MM.1S (cell line): Measurements from ENCODE around the gene CDCA4.

ENCODE experiments used
- DNase-seq: peaks from one replicate; pipeline ENCODE4 v3.0.0-alpha.2; 2015
- H2AFZ ChIP-seq: fragments of 300-600 bp; sonication (generic); 2 replicates; pipeline ENCODE4 v1.6.0; 2016; ENCODE audit warnings: antibody characterized with exemption, low read length
- H3F3A ChIP-seq: fragments of 300-600 bp; sonication (generic); 2 replicates; pipeline ENCODE4 v1.6.1; 2016; ENCODE audit warnings: mild to moderate bottlenecking, antibody characterized with exemption, low read length, moderate library complexity, mixed read lengths; ENCODE audit not compliant: insufficient read depth
- H3K27ac ChIP-seq: fragments of 300-600 bp; sonication (generic); 2 replicates; pipeline ENCODE4 v1.5.1; 2016; ENCODE audit warnings: mild to moderate bottlenecking, low read length
- H3K27me3 ChIP-seq: fragments of 300-600 bp; sonication (generic); replicated peaks from 2 replicates; pipeline ENCODE4 v1.6.0; 2016; ENCODE audit warnings: low read length; ENCODE audit not compliant: insufficient read depth
- H3K36me3 ChIP-seq: fragments of 300-600 bp; sonication (generic); replicated peaks from 2 replicates; pipeline ENCODE4 v1.6.1; 2016; ENCODE audit warnings: mild to moderate bottlenecking, low read length, mixed read lengths; ENCODE audit not compliant: insufficient read depth
- H3K4me1 ChIP-seq: fragments of 300-600 bp; sonication (generic); 2 replicates; pipeline ENCODE4 v1.6.1; 2016; ENCODE audit warnings: low read length, mixed read lengths
- H3K4me2 ChIP-seq: fragments of 300-600 bp; sonication (generic); 2 replicates; pipeline ENCODE4 v1.6.0; 2016; ENCODE audit warnings: low read depth, low read length
- H3K4me3 ChIP-seq: fragments of 300-600 bp; sonication (generic); 2 replicates; pipeline ENCODE4 v1.5.1; 2016; ENCODE audit warnings: low read length, mixed read lengths
- H3K79me2 ChIP-seq: fragments of 300-600 bp; sonication (generic); 2 replicates; pipeline ENCODE4 v1.6.1; 2016; ENCODE audit warnings: mixed run types, low read length, mixed read lengths
- H3K9ac ChIP-seq: fragments of 300-600 bp; sonication (generic); 2 replicates; pipeline ENCODE4 v1.6.1; 2016; ENCODE audit warnings: low read length, mixed read lengths
- H3K9me2 ChIP-seq: fragments of 300-600 bp; sonication (generic); replicated peaks from 2 replicates; pipeline ENCODE4 v1.6.1; 2016; ENCODE audit warnings: mild to moderate bottlenecking, low read length, mixed read lengths; ENCODE audit not compliant: insufficient read depth
- H3K9me3 ChIP-seq: fragments of 300-600 bp; sonication (generic); replicated peaks from 2 replicates; pipeline ENCODE4 v1.6.1; 2016; ENCODE audit warnings: mild to moderate bottlenecking, low read length, mixed read lengths; ENCODE audit not compliant: insufficient read depth
- H4K20me1 ChIP-seq: fragments of 300-600 bp; sonication (generic); 2 replicates; pipeline ENCODE4 v1.6.1; 2016; ENCODE audit warnings: mild to moderate bottlenecking, low read length, moderate library complexity, mixed read lengths; ENCODE audit not compliant: insufficient read depth
- EZH2 ChIP-seq: fragments of 300-600 bp; sonication (generic); optimal IDR thresholded peaks from 2 replicates; pipeline ENCODE3; 2017; ENCODE audit warnings: low read depth, mild to moderate bottlenecking, antibody characterized with exemption, low read length, mixed read lengths
- EZH2phosphoT487 ChIP-seq: fragments of 300-600 bp; sonication (generic); IDR thresholded peaks from 2 replicates; pipeline ENCODE4 v1.6.1; 2018; ENCODE audit warnings: antibody characterized with exemption, low read length
- TF ChIP-seq, protein P1 (sequence below): fragments of 300-600 bp; sonication (generic); IDR thresholded peaks from 2 replicates; pipeline ENCODE4 v1.5.1; 2016; ENCODE audit warnings: antibody characterized with exemption, low read length, mixed read lengths

Gene CDCA4

DNA sequence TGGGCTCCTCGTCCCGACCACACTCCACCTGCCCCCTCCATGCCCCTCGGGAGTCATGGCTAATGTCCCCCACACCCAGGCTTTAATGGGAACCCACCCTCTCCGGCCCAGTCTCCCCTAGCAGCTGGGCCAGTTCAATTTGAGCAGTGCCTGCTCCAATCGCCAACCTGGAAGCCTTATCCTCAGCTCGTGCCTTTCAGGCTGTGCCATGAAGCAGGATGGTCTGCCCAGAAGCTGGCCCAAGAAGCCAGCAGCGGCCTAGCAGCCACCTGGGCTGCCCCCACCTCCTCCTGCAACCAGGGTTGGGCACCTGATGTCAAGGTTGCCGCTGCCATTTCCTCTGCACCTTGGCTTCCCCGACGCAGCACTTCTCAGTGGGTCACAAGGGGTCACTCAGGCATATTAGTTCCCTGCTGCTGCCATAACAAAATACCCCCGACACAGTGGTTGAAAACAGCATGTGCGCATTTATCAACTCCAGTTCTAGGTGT, 37.6 kb downstream of the CDCA4 start:
- Histone ChIP-seq H3K27me3 (peaks cover 16% of the 10 kb centered on the region), H4K20me1 (no peaks in the 10 kb centered on the region), H3K4me3 (no peak overlapping the region), H3K9me3 (no peaks in the 10 kb centered on the region), H3K4me2 (no peak overlapping the region), H3F3A (no peaks in the 10 kb centered on the region), H2AFZ (no peak overlapping the region), H3K79me2 (no peaks in the 10 kb centered on the region), H3K27ac (no peak overlapping the region), H3K9me2 (no peaks in the 10 kb centered on the region), H3K36me3 (no peaks in the 10 kb centered on the region), H3K4me1 (no peaks in the 10 kb centered on the region), H3K9ac (no peak overlapping the region)
- no peak for DNase-seq
- no peak for TF ChIP-seq EZH2
- TF ChIP-seq, protein P1, sequence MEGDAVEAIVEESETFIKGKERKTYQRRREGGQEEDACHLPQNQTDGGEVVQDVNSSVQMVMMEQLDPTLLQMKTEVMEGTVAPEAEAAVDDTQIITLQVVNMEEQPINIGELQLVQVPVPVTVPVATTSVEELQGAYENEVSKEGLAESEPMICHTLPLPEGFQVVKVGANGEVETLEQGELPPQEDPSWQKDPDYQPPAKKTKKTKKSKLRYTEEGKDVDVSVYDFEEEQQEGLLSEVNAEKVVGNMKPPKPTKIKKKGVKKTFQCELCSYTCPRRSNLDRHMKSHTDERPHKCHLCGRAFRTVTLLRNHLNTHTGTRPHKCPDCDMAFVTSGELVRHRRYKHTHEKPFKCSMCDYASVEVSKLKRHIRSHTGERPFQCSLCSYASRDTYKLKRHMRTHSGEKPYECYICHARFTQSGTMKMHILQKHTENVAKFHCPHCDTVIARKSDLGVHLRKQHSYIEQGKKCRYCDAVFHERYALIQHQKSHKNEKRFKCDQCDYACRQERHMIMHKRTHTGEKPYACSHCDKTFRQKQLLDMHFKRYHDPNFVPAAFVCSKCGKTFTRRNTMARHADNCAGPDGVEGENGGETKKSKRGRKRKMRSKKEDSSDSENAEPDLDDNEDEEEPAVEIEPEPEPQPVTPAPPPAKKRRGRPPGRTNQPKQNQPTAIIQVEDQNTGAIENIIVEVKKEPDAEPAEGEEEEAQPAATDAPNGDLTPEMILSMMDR, result no peak

DNA sequence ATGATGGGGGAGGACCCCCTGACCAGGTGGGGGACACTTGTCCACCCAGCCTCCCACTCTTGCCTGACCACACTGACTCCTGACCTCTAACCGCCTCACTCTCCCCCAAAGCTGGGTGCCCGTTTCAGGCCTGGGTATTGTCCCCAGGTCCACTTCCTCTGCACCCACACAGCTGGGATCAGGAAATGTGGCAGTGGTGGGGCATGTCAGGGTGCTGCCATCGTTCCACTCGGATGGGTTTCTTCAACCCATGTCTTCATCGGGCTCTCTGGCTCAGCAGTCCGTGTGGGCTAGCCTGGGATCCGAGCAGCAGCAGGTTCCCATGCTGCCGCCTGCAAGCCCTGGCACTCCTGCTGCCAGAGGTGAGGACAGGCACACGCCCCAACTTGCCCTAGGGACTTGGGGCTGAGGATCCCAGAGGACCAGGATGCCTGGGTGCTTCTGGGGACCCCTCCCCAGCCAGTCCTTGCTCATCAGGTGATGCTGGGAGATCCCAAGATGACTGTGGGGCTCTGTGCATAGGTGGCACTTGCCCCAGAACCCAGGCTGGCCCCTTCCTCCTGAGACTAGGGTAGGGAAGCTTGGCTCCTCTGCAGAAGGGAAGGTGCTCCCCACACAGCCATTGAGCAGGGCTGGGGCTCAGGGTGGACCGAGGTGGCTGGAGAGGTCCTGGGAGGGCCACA, 38.2 kb downstream of the CDCA4 start:
- Histone ChIP-seq H3K9me3 (no peaks in the 10 kb centered on the region), H3K27ac (no peak overlapping the region), H2AFZ (no peak overlapping the region), H3K9me2 (no peaks in the 10 kb centered on the region), H3F3A (no peaks in the 10 kb centered on the region), H3K9ac (no peak overlapping the region), H3K4me1 (no peaks in the 10 kb centered on the region), H3K27me3 (peaks cover 17% of the 10 kb centered on the region), H3K36me3 (no peaks in the 10 kb centered on the region), H3K4me3 (no peak overlapping the region), H3K79me2 (no peaks in the 10 kb centered on the region), H3K4me2 (no peak overlapping the region), H4K20me1 (no peaks in the 10 kb centered on the region)
- TF ChIP-seq, protein P1, result no peak
- no peak for TF ChIP-seq EZH2
- TF ChIP-seq EZH2phosphoT487, result no peak
- DNase-seq, result no peak

DNA sequence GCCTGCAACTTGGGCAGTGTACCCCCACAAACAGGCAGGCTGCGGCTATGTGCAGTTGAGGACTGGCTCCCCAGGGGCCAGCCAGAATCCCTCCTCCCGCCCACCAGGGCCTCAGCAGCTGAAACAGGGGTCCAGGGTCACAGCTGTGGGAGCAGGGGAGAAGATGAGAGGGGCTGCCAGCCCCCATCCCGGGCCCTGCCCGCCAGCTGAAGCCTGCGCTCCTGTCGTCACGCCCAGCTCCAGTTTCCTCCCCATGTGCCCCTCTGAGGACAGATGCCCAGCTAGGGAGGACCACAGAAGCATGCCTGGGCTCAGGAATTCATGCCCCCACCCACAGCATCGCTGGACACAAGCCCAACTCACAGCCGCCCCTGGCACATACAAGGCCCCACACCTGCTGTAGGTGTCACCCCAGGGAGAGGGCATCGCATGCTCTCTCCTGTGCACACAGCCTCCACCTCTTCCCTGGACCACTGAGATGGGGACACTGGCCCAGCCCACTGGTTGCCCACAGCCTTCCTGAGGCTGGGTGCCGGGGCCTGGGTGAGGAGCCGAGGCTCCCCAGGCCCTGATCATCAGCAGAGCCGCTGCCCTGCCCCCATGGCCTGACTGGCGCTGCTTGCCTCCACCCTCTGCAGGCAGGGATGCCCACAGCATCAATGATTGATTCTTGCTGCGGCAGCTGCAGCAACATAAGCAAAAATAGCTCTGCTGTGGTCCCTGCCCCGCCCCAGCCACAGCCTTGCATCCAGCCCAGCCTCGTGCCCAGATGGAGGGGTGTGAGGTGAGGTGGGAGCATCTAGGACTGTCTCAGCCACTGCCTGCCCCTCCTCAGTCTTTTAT, 39.0 kb downstream of the CDCA4 start:
- H3K36me3 ChIP-seq, result no peaks in the 10 kb centered on the region
- no peak overlapping the region for H3K4me2 ChIP-seq
- no peaks in the 10 kb centered on the region for H4K20me1 ChIP-seq
- H3K79me2 ChIP-seq, result no peaks in the 10 kb centered on the region
- H3F3A ChIP-seq, result no peaks in the 10 kb centered on the region
- DNase-seq, result no peak
- H2AFZ ChIP-seq, result no peak overlapping the region
- no peak overlapping the region for H3K4me3 ChIP-seq
- no peaks in the 10 kb centered on the region for H3K9me3 ChIP-seq
- H3K27ac ChIP-seq, result no peak overlapping the region
- H3K4me1 ChIP-seq, result no peaks in the 10 kb centered on the region
- TF ChIP-seq EZH2 (no peak), EZH2phosphoT487 (no peak)
- TF ChIP-seq, protein P1, result no peak
- peaks cover 16% of the 10 kb centered on the region for H3K27me3 ChIP-seq
- H3K9me2 ChIP-seq, result no peaks in the 10 kb centered on the region
- H3K9ac ChIP-seq, result no peak overlapping the region
